HG02678 (cell line): ENCODE results near the gene RNASE8.
"Not testable (repeated sequence)": the region's sequence is repeated elsewhere in the genome, so short reads cannot be mapped to it uniquely, and the experiment has no call there.

ENCODE experiments used
- ATAC-seq: cut with Tn5 transposase; IDR thresholded peaks from one replicate; pipeline ENCODE4 v1.9.1; 2021; ENCODE audit warnings: mild to moderate bottlenecking, moderate library complexity; ENCODE audit not compliant: unreplicated experiment

RNASE8 gene, protein sequence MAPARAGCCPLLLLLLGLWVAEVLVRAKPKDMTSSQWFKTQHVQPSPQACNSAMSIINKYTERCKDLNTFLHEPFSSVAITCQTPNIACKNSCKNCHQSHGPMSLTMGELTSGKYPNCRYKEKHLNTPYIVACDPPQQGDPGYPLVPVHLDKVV

DNA sequence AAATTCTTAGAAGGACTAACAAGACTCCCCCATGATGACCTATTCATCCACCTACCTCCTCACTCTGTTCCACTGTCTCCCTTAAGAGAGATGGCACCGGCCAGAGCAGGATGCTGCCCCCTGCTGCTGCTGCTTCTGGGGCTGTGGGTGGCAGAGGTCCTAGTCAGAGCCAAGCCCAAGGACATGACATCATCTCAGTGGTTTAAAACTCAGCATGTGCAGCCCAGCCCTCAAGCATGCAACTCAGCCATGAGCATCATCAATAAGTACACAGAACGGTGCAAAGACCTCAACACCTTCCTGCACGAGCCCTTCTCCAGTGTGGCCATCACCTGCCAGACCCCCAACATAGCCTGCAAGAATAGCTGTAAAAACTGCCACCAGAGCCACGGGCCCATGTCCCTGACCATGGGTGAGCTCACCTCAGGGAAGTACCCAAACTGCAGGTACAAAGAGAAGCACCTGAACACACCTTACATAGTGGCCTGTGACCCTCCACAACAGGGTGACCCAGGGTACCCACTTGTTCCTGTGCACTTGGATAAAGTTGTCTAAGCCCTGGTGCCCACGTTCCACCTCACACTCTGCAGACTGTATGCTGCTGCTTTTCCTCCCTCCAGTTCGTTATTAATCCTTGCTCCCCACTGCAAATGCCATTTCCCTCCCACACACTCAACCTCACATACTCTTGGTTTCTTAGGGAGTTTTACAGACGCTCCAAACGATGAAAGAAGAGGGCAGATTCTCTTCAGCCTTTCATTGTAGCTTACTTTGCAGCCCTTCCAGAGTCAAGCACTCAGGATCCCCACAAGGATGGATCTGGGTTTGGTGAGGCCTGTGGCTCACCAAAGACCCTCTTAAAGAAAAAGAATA, at the start of gene RNASE8:
Gene RNASE8, plus strand, starts transcription at position 20 of the 873 bp plus-strand sequence. Its CDS starts 71 bp downstream, at position 91.
- no peak for ATAC-seq

DNA sequence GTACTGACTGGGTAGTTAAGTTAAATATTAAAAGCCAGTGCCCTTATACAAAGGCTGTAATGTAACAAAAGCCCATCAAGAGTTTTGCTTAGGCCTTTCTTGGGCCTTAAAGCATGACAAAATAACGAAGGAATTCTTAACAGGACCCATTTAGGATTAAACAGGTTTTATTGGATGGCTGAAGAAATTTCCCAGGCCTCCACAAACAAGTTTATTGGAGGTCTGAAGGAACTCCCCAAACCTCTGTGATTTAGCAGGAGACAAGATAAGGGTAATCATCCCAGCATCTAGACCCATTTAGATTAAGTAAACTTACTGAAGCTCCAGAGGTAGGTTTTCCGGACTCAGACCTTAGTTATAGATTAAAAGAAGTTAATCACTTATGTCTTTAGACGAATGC, 47.9 kb upstream of the RNASE8 start:
- ATAC-seq: not testable (repeated sequence)

DNA sequence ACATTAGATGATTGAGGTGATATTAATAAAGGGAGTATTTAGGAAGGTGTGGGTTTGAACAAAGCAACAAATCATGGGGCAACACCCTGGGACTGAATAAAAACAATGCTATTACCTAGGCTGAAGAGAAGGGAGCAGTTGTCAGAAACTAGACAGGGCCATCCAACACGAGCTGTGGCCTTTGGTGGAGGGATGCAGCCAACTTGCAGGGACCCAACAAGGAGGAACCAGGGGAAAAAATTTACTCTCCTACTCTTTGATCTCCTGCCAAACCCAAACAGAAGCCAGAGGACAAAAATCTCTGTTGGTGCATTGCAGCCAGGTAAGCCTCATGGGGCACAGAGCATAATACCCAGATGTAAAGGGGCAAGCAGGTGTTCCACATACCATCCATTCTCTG, 46.5 kb upstream of the RNASE8 start:
- ATAC-seq: no peak

DNA sequence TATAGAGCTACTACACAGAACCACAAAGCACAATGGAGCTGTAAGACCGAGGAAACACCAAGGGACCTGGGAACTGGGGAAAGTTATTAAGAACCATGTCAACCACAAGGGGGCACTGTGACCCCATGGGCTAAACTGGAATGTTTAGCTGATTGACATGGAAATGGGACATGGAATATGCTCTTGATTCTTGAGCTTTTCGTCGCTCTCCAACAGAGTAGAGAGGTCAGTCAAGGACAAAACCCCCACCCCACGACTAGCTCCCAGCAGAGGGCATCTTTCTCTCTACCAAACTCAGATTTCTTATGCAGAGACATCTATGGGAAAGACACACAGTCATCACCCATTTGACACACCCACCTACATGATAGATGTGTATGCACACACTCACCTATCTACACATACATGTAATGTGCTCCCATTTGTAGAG, 42.8 kb upstream of the RNASE8 start:
- no peak for ATAC-seq

DNA sequence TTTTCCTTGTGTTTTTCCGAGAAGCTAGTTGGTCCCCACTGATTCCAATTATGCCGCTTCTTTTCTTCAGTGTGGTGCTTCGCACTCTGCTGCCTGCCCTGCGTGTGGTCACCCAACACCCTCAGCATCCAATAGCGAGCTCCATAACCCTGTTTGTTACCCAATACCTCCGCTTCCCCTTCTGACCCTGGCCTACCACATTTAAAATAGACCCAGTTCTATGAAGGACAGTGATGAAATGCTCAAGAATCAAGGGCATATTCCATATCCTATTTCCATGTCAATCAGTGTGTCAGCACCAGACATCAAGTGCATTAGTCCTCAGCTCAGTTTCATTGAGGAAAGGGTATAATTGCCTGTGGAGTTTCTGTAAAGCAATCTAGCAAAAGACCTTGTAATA, 42.3 kb upstream of the RNASE8 start:
- ATAC-seq: no peak

DNA sequence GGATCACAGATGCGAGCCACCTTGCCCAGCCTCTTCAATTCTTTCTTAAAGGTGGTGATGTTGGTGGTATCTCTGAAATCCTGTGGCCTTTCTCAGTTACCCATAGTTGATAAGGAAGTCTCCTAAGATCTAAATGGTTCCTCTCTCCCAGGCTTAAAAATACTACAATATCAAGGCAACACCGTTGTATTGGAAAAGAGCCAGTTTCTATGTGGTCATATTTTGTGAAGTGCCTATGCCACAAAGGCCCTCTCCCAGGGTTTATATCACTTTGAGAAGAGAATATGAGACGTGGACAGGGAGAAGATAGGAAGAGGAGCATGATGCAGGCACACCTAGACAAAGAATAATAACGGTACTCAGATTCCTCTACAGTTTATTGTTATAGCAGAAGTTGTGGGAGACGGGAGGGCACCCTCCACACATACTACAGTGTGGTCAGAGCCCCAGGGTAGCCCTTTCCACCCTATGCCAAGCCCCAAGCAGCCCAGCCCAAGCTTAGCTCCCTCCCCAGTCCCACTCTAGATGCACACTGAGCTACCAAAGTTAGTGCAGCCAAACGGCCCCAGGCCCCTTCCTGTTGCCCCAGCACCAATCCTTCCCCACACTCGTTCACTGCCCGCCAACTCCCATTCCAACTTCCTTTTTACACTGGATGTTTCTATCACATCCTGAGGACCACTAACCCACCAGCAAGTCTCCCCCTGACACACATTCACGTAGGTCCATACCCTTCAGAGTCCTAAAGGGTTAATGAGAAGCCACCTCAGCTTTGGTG, 41.0 kb upstream of the RNASE8 start:
- no peak for ATAC-seq

DNA sequence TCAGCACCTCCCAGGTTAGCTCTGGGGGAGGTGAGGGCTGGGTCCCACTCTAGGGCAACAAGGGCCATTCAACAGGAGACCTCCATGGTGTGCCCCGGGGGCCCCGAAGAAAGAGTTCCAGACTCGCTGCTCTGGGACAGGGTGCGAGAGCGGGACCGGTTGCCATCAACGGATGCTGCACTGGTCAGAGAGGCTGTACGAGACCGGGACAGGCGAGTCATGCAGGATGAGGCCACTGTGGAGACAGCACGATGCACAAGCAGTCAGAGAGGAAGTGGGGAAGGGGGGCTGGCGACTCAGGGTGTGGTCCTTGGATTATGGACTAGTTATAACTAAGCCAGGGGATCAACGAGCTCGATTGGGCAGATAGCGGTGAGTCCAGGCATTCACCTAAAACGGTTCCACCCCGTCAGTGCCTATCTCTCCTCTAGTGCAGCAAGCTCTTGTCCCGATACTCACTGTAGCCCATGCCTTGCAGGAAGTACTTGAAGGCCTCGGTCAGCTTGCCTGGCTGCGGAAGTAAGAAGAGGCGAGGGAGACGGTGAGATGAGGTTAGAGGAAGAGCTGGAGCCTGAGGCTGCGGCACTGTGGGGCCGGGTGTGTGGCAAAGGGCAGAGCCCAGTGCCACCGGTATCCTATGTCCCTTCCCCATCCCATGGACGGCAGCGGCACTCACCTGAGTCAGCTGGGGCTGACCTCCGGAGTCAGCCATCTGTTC, 39.9 kb upstream of the RNASE8 start:
- ATAC-seq: no peak

DNA sequence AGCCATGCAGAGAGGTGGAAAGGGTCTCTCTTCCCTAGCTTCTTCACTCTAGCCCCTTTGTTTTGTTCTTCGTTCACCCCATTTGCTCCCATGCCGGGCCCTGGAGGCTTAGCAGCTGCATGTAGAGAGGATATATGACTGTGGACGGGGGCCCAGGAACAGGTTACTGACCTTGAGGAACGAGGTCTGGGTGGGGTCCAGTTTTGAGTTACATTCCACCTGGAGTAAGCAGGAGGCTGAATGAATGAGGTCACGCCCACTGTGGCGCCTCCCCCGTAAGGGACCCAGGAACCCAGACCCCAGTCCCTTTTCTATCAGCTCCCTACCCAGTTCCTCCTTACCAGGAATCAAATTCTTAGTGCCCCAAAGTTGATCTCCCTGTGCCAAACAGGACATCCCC, 39.3 kb upstream of the RNASE8 start:
- no peak for ATAC-seq

DNA sequence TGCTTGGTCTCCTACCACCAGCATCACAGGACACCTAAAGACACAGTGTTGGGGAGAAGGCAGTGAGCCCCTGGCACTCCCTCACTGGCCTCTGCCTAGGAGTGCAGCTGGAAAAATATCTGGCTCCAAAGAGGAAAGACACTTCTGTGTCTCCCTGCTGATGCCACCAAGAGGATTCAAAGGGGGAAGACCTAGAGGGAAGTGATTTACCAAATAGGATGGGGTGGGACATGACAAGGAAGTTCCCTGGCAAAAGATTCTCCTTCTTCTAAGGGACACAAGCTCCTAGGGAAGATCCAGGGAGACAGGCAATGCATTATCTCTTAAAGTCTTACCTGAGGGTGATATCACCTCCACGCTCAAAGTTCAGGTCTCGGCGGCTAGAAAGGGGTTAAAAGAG, 38.8 kb upstream of the RNASE8 start:
- no peak for ATAC-seq

DNA sequence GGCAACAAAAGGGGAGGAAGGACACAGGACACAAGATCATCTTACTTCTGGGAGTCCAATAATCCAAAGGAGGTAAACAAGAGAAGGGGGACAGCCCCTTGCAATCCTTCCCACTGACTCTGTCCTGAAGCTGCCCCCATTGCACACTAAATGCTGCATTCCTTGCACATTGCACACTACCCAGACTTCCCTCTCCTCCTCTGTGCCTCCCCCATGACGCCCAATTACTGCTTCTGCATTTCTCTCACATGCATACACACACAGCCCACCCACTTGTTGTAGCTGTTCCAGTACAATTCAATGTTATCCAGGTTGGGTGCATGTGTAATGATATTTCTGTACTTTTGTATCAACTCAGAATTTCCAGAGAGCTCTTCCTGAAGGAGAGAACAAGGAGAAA, 38.3 kb upstream of the RNASE8 start:
- ATAC-seq: no peak

DNA sequence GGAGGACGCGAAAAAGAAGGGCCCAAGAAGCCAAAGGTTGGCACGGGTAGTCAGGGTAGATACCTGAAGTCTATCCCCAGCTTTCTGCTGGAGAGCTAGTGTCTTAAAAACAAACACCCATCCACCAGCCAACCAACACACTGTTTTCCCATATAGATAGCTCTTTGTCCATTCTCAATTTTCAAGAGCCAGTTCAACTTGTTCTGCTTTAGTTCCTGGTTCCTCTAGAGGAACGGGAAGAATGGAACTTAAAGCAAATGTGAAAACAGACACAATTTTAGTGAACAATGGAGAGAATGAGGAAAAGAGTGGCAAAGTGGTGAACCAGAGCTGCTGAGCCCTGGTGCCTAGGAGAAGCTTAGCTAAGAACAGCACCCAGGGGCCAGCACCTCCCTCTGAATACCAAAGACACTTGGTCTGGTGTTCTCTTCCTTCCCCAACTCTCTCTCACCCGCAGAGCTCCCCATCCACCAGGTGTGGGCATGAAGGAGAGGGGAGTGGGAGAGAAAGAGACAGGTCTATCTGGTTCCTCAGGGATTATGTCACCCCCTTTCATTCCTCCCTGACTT, 36.6 kb upstream of the RNASE8 start:
- ATAC-seq: no peak

DNA sequence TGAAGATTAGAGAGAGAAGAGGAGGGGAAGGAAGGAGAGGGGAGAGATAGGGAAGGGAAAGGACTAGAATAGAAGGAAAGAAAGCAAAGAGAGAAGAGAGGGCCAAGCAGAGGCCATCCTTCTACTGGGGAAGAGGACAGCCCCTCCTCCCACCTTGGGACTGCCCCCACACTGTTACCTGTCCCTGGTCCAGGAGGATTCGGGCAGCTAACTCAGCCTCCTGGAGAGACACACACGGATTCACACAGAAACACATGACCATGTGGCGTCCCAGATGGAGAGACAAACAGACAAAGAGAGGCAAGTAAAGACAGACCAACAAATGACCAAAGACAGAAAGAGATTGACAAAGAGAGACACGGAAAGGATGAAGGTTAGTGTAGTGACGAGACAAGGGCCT, 34.9 kb upstream of the RNASE8 start:
- ATAC-seq: no peak

DNA sequence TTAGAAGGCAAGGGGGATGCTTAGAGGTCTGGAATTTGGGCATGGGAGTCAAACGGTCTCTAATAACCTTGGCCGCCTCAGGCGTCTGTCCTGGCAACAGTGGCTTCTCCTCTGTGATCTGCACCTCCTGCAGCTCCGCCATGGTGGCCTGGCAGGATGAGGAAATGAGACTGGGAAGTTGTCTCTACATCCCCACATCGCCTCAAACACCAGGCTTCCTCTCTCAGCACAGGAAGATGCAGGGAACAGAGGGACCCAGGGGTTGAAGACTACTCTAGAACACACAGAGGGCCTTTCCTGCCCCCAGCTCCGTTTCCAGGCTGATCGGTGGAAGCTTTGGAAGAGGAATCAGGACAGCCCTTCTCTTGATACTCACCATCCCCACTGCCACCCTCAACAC, 34.4 kb upstream of the RNASE8 start:
- ATAC-seq: no peak

DNA sequence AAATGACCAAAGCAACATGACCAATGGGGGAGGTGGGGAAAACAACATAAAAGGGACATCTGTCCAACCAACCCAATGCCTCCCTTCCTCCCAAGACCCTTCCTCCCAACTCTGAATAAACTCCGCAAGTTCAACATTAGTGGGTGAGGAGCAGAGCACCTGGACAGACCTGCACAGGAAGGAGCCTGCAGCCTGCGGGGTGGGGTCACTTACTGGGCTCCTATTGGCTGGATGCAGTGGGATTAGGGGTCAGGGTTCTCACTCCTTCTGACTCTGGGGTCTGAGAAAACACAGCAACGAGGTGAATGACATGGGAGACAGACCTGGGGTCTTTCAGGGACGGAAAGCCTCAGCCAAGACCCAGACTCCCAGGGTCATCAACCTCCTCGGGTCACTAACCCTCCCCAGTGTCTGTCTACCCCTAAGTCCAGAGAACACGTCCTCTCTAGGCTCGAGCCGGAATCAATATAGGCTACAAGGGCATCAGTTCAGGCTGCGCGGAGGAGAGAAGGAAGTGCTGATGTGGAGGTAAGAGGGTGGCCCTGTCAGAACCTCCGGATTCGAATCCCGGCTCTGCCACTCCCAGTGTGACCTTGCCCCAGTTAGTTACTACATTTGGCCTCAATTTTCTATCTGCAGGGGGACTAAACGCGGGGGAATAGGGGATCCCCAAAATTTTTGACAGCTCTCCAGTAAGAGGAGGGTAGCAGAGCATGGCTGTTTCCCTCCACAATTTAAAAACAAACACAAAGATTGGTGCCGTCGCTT, 33.6 kb upstream of the RNASE8 start:
- no peak for ATAC-seq

DNA sequence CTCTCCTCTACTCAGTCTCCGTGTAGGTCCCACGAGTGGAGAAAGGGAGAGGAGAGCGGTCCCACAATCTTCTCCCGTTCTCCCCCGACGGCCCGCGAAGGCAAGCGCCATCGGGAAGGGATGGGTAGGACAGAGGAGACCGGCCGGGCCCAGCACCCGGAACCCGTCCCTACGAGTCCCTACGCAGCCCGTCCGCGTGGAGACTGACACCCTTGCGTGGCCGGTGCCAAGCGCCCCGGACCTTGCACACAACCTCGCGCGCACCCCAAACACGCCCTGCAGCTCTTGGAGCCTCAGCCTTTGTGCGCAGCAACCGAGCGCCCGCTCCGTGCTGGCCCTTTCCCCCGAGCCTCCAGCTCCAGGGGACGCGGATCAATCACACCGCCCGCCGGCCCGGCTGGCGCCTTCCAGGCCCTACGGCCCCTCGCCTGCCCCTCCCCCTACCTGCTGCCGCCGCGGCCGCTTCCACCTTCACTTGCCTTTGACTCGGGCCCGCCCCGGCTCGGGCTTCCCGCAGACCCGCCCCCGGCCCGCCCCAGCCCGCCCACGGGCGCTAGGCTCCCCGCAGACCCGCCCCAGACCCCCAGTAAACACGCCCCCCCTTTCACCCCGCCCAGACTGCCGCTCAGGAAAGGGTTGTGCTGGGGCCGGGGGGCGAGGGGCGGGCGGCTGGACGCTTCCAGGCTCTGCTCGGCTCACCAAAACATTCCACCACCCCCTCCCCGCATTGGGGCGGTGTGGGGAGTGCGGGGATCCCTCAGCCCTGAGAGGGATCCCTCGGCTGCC, 32.8 kb upstream of the RNASE8 start, which contains the start of gene NDRG2:
Gene NDRG2, minus strand, starts transcription at position 477 of the 786 bp plus-strand sequence. CDS start 1,746 bp downstream, outside the sequence.
- no peak for ATAC-seq

DNA sequence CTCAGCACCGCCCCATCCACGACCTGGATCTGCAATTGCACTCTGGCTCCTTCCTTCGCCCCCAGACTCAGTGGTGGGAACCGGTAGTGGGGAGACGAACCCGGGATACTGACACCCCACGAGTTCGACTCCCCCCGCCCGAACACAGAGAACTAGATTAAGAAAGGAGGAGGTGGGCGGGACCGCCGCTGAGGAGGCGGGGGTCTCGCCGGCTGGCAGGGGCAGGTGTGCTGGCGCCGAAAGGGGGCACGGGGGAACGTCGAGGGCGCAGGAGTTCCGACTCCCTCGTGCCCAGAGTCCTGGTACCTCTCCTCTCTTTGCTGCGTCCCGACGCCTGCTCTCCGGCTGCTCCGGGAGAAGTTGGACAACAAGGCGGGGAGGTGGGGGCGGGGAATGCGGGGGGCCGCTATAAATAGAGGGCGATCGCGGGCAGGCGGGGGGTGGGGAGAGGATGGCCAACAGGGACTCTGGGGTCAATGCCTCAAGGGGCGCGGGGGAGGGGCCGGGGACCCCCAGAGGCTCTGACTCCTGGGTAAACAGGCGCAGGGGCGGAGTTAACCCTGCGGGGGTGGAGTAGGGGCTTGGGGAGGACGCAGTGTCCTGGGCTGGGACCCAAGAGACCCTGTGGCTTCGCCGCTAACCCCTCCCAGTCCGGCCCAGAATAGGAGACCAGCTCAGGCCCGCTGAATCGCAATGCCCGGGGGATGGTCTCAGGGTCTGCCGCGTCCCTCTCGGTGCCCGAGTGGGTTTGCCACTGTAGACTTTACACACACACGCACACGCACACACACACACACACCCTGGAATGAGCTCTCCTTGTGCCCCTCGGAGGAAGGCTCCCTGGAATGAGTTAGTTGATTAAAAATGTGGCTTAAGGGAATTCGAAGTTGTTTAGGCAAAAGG, 32.0 kb upstream of the RNASE8 start:
- ATAC-seq: no peak

DNA sequence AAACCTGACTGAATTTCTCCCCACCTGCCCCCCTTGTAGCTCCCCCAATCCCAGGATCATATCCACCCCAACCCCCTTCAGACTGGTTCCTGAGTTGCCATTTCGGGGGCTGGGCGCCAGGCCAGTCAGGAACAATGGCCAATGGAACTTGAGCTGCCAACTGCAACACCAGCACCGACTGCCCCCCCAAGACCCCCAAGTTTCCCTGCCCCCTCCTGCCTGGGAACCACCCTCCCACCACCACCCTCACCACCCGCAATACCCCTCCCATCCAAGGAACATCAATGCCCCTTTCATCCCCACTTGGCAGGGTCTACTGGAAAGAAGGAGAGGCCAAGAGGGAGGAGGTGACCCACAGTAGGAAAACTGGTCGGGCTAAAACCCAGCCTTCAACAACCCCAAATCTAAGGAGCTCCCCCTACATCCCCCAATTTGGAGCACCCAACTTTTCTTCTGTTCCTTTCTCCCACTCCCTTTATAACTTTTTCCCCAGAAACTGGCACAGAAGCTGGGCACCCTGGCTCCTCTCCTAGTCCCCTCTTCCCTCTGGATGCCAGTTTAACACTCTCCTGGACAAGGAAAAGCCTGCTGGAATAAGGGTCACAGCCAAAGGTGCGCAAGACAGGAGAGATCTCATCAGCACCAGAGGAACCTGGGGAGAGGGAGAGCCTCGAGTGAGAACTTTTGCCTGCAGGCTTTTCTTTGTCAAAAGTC, 31.2 kb upstream of the RNASE8 start:
- ATAC-seq: no peak

DNA sequence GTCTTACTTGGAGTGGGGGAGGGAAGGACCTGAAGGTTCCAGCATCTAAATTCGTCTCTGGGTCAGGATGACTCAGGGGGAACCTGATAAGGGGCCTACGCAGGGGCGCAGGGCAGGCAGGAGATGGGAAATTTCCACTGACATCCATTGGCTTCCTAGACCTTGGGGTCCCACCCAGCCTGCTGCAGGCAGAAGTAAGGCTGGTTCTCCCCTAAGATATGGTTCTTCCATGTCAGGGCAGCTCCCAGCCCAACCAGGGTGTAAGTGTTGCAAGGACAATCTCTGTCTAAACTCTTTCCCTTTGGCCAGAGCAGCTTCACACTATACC, 30.7 kb upstream of the RNASE8 start:
- no peak for ATAC-seq
